NCI-H510A treated with DMSO at 0.1 percent for 48 hours (cell line): ENCODE data around the gene HOMER3.
"Not testable (repeated sequence)": the region's sequence is repeated elsewhere in the genome, so short reads cannot be mapped to it uniquely, and the experiment has no call there.

Experiments used
- DNase-seq: peaks from one replicate; lab custom pipeline; 2025; lab: John Stamatoyannopoulos, UW

HOMER3 gene

DNA sequence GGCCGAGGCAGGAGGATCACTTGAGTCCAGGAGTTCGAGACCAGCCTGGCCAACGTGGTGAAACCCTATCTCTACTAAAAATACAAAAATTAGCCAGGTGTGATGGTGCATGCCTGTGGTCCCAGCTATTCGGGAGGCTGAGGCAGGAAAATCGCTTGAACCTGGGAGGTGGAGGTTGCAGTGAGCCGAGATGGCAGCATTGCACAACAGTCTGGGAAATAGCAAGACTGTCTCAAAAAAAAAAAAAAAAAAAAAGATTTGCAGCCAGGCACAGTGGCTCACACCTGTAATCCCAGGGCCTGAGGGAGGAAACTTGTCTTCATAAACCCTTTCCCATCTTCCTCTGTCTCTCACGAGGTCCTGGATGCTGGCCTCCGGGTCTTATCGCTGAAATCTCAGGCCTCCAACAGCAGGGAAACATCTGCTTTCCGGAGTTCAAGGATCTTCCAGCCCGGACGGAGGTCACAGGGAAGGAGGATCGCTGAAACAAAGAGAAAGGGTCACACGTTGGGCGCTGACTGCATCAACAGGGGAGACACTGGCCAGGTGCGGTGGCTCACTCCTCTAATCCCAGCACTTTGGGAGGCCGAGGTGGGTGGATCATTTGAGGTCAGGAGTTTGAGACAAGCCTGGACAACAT lies 11.5 kb upstream of the HOMER3 start:
- DNase-seq, result not testable (repeated sequence)

DNA sequence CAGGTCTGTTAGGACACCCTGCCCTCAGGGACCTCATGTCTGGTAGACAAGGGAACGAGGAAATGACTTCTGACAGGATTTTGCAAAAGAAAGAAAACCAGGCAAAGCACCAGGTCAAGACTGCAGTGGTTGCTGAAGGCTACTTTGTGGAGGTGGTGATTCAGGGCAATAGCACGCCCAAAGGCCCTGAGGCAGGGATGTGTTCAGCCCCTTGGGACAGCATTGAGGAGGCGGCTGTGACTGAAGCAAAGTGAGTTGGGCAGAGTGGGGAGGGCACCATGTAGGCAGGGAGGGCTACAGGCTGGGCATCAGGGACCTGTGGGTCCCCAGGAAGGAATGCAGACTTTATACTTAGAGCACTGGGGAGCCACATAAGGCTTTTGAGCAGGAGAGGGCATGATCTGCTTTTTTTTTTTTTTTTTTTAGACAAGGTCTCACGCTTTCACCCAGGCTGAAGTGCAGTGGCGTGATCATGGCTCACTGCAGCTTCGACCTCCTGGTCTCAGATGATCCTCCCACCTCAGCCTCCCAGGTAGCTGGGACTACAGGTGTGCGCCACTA lies 10.8 kb upstream of the HOMER3 start:
- DNase-seq, result no peak

DNA sequence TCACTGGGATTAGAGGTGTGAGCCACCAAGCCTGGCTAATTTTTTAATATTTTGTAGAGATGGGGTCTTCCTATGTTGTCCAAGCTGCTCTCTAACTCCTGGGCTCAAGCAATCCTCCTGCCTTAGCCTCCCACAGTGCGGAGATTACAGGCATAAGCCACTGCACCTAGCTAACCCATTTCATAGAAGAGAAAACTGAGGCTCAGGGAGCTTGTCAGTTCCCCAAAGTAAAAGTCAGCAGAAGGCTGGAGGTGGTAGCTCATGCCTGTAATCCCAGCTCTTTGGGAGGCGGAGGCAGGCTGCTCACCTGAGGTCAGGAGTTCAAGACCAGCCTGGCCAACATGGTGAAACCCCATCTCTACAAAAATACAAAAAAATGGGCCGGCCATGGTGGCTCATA lies 8.8 kb upstream of the HOMER3 start:
- no peak for DNase-seq

DNA sequence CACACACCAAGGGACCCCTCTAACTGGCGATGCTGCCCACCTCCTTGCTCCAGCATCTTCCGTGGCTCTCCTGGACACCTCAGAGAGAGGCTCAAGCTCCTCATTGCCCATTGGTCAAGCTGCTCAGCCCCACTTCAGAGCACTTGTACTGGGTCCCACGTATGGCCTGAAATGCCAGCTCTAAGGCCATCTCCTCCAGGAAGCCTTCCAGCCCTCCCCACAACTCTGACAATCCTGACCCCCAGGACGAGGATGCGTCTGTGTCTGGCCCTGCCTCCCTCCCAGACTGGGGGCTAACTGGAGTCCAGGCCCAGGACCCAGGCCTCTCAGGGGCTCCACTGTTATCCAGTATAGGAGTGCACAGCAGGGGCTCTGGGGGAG lies 7.9 kb upstream of the HOMER3 start:
- DNase-seq, result no peak

DNA sequence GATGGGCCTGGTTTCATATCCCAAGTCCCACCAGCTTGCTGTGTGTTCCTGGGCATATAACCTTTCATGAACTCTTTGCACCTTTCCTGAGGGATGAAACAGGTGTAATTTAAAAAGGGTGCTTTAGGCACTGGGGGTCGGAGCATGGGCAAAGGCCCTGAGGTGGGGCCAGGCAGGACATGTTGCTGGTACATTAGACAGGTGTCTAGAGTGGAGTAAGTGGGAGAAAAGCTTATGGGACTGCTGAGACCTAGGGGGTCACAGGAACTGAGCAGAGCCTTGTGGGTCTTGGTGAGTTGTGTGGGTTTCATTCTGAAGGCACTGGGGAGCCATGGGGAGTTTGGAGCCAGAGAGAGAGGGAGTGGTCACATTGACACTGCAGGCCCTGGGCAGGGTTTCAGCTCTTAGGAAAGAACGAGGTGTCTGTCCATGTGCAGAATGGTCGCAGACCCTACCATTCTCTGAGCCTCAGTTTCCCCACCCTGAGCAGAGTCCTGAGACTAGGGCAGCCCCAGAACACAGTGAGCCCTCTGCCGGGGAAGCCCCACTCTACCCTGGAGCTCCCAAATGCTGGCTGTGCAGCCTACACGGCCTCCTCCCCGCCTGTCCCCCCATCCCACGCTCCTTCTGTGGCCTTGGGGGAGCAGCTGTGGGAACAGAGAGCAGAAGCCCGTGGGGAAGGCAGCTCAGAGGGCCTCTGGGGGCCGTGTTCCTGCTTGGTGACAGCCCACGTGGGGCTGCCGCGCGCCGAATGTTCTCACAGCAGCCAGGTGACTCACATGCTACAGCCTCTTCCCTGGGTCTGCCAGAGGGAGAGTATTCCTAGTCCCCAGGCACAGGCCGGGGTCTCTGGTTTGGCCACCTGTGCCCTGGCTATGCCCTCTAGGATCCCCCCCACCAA lies 7.3 kb upstream of the HOMER3 start:
- DNase-seq, result no peak

DNA sequence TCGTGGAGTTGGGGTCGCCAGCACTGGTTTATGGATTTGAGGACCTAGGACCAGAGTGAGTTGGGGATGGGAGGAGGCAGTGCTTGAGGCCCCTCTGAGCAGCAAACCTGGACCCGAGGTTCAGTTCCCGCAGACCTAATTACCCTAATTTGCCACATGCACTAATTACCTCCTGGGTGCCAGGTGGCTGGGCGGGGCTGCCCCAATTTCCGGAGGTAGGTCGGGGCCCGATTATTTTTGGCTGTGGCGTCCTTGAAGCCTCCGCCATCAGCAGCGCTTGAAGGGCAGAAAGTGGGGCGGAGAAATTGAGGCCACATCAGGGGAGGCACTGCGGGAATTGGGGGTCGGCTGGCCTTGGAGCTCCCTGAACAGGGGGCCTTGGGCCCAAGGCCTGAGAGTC lies 5.9 kb upstream of the HOMER3 start:
- no peak for DNase-seq

DNA sequence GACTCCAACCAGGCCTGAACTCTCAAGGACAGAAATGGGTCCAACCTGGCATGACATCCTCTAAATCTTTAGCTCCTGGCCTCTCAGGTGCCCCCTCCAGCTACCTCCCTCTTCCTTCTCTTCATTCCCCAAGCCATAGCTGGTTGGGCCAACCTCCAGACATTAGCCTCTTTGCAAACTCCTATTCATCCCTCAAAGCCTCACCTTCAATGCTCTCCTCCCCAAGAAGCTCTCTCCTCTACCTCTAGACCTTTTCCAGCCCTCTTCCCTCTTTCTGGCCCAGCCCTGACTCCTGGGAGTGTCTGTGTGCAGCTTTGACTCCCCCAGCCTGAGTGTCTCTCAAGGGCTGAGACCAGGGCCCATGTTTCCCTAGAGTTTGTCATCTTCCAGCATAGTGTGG lies 5.3 kb upstream of the HOMER3 start:
- DNase-seq, result no peak

DNA sequence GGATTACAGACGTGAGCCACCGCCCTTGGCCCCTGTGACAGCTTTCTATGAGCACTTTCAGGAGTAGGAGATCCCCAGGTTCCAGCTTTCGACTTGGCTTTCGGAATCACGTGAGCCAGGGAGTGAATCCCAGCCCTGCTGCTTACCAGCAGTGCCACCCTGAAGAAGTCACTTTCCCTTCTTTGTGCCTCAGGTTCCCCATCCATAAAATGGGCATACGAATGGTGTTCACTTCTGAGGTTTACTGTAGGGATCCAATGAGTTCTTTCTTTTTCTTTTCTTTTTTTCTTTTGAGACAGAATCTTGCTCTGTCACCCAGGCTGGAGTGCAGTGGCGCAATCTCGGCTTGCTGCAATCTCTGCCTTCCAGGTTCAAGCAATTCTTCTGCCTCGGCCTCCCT lies 4.3 kb upstream of the HOMER3 start:
- DNase-seq, result no peak

DNA sequence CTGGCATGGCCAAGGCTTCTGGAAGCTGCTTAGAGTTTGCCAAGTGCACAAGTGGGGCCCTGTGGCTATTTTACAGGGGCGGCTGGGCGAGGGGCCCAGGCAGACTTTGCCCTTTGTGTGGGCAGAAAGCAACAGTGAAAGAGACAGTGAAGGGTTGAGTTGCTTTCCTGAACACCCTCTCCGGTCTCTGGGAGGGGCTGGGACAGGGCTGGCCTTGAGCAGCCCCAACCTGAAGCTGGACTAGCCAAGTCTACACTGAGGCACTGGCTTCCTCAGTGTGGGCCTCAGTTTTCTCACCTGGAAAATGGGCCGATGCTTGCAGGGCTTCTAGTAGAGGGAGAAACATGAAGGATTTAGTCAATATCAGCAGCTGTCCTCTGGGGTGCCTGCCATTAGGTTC lies 2.4 kb upstream of the HOMER3 start:
- no peak for DNase-seq

DNA sequence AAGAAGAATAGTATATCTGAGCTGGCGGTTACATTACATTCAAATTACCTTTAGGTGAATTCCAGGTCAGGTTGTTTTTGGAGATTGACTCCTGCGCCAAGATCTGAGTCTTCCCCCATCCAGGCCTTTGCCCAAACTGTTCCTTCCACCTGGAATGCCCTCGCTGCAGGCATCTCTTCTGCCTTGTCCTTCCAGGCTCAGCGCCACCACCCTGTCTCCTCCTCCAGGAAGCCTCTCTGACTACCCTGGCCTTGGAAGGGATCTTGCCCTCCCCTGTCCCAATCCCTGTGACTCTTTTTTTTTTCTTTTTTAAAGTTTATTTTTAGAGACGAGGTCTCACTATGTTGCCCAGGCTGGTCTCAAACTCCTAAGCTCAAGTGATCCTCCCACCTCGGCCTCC lies 1.7 kb upstream of the HOMER3 start:
- no peak for DNase-seq

DNA sequence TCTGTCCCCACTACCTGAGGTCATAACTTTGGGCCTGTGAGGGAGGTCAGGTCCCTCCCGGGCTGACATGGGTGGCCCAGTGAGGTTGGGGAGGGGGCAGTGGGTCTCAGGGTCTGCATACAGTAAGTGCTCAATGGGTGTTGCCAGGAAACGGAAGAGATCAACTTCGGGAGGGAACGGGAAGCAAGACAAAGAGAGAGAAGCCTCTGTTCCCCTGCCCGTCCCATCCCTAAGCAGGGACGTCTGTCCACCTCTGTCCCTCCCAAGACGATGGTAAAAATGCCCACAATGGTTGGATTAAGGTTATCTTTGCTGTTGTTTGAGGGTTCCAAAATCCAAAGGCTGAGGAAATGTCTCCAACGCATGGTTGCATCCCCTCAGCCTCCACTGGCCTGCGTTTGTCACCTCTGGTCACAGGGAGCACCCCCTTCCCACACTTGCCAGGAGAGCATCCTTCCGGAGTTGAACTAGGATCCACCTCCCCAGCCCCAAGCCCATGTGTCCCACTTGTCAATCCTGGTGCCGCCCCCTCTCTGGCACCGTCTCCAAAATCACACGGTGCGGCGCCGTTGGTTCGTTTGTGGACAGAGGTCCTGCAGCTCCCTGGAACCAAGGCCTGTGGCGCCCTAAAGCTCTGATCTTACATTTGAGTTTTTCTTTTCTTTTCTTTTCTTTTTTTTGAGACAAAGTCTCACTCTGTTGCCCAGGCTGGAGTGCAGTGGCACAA lies 774 bp upstream of the HOMER3 start:
- DNase-seq, result no peak

DNA sequence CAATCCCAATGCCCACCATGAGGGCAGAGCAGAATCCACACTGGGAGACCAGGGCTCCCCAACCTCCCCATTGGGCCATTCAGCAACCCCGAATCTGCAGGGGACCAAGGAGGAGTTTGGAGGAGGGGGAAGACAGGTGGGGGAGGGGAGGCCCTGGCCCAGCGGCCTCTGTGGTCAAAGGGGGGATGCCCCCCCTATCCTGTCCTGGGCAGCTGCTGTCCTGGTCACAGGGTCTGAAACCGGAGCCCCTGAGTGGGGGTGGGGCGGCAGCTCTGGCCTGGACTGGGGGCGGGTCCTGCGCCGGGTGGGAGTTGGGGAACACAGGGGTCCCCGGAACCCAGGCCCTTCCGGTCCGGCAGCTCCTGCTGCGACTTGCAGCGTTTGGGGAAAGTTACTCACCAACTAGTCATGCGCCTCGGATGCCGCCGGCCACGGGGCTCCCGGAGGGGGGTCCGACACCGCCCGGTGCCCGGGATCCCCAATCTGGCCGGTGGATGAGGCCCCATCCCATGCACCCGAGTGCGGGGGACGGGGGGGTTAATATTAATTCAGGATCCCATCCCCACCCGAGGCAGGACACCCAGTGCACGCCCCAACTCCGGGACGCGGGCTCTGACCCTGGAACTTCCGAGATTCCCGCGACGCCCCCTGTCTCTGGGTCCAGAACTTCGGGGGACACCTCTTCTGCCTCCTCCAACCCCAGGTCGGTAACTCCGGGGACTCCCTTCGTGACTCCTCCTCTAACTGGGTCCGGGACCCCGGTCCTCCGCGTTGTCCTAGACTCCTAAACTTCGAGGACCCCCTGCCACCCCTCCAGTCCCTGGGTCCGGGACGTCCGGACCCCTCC lies 872 bp downstream of the HOMER3 start:
- no peak for DNase-seq

DNA sequence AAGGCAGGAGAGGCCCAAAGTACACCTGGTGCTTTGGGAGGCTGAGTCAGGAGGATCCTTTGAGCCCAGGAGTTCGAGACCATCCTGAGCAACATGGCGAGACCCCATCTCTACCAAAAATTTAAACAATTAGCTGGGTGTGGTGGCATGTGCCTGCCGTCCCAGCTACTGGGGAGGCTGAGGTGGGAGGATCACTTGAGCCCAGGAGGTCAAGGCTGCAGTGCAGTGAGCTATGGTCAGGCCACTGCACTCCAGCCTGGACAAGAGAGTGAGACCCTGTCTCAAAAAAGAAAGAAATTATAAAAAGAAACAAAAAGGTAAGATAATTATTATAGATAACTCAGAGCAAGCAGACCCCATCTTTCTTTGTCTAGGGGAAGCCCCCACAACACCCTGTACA lies 1.9 kb downstream of the HOMER3 start:
- no peak for DNase-seq

DNA sequence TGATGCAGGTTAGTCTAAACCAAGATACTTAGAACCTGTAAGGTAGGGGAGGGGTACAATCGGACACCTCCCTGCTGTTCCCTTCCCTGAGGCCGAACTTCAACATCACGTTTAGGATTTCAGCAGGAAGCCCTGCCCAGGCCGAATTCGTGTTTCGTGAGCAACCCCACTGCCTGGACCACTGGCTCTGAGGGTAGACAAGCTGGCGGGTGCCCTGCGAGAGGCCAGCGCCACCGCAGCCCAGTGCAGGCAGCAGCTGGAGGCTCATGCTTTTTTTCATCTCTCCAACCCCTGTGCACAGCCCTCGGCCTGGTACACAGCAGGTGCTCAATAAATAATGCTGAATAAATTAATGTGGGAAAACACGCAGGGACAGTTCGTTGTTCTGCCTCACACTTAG lies 7.7 kb downstream of the HOMER3 start:
- DNase-seq, result no peak

DNA sequence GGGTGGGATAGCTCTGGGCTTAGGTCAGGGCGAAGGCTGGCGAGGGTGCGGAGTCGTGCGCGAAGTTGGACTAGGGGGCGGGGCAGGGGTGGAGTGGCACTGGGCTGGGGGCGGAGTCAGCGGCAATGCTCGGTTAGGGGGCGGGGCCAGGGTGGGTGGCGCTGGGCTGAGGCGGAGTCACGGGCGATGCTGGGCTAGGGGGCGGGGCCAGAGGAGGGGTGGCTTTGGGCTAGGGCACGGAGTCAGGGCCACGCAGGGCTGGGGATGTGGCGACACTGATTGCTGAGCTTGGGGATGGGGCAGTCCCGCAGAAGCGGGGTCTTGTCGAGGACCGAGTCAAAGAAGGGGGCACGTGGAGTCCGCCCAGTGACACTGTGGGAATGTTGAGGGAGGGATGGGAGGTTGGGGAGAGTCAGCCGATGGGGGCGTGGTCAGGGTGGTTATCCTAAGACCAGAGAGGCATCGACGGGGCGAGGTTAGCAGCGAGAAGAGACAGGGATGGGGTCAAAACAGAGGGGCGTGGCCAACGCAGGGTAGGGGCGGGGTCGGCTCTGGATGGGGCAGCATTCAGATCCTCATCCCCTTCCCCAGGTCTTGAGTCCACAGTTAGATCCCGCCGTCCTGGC lies 8.7 kb downstream of the HOMER3 start:
- no peak for DNase-seq

DNA sequence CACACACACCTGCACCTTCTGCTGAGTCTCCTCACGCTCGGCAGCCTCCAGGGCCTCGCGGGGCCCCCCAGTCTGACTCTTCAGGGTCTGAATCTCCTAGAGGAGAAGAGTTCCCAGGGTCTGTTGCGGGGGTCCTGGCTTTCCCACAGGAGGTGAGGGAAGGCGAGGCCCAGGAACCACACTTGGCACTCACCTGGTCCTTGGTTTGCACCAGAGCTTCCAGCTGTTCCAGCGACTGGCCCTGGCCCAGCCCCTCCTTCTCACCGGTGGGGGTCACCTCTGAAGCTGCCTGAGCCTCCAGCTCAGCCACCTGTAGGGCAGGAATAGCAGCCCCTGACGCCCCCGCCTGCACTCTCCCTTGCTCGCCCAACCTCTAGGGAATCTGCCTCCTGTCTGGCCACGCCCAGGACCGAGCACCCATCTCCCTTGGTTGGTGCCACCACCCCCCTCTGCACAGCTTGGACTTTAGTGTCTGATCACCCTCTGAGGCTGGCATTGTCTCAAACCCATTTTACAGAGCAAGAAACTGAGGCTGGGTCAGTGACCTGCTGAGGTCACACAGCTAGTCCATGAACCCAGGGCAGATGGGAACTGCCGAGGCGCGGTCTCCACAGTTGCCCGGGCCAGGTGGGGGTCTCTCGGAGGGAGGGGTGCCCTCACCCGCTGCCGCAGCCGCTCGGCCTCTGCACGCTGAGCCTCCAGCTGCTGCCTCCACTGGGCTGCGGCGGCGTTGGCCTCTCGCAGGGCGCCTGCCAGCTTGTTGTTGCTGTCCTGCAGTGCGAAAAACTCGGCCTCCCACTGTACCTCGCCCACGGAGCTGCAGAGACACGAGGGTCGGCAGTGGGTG lies 9.5 kb downstream of the HOMER3 start:
- DNase-seq, result no peak

DNA sequence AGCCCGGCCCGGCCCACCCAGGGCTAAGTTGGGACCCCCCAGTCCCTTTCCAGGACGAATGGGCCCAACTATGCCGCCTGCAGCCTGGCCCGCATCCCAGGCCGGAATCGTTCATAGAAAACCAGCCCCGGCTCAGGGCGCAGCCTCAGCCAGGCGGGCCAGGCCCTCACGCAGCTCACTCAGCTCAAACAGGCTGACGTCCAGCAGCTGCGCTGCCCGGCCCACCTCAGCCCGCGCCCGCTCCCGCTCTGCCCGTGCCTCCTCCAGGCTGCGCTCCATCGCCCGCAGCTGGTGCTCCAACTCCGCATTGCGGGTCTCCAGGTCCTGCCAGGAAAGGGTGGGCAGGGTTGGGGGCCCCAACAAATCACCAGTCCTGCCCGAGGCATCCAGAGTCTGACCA lies 11.7 kb downstream of the HOMER3 start:
- no peak for DNase-seq

DNA sequence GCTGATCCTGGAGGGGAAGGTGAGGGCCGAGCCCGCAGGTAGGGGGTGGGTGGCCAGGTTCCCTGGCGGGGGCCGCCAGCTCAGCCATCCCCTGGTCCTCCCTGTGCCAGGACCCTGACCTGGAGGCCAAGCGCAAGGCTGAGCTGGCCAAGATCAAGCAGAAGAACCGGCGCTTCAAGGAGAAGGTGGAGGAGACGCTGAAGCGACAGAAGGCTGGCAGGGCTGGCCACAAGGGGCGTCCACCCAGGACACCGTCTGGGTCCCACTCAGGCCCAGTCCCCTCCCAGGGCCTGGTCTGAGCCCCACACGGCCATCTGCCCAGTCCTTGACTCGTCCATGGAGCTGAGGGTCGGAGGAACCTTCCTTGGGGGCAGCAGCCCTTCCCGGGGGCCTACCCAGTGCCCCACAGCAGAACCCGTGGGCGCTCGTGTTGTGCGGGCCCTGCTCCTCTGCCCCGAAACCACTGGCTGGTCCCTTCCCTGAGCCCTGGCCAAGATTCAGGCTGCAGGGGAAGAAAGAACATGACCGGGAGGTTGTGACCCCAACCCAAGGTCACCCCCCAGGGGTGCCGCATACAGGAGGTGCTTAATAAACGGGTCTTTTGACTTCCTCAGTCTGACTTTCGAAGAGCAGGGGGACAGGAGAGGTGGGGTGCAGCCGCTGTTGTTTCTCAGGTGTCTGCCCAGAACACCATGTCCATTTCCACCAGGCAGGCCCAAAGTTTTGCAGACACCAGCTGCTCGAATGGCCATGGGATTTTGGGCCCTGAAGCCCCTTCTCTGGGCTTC lies 12.8 kb downstream of the HOMER3 start:
- no peak for DNase-seq

DNA sequence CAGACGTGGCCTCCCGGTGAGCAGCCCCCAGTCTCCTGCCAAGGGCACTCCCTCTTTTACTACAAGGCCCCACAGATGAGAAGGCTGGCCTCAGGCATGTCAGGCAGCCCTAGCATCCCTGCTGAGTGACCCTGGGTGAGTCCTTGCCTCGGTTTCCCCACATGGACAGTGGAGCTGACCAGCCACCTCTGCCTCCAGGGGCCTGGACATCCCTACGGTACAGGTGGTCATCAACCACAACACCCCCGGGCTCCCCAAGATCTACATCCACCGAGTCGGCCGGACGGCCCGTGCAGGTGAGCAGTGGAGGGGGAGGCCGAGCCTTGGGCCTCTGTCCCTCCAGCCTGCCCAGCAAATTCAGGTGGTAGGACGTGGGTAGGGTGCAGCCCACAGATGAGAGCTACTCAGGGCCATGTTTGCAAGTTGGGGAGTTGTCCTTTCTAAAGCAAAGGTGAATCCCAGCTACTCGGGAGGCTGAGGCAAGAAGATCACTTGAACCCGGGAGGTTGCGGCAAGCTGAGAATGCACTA lies 16.3 kb downstream of the HOMER3 start:
- no peak for DNase-seq
